SK-N-MC (cell line): Measurements from ENCODE around the gene MBD5.

ENCODE experiments used
- EZH2 ChIP-seq: fragments of 200-600 bp; sonication (generic); IDR thresholded peaks from one replicate; pipeline ENCODE4 v1.6.1; 2017; ENCODE audit warnings: antibody characterized with exemption
- FOXP2 ChIP-seq: optimal IDR thresholded peaks from 2 replicates; pipeline ENCODE3; 2011; ENCODE audit warnings: mild to moderate bottlenecking, moderate library complexity; ENCODE audit not compliant: insufficient read depth; ENCODE audit errors: extremely low read length, control extremely low read depth
- POLR2AphosphoS5 ChIP-seq: IDR thresholded peaks from 2 replicates; pipeline ENCODE4 v1.6.1; 2012; ENCODE audit warnings: mild to moderate bottlenecking, low read depth, low read length, borderline replicate concordance

GRCh38 chr2:148184976-148185375, 164.1 kb downstream of the MBD5 start:
- TF ChIP-seq POLR2AphosphoS5 = no peak
- no peak for TF ChIP-seq EZH2
- TF ChIP-seq FOXP2 = no peak
